HG03520 (cell line): Measurements from ENCODE around the gene GFRAL.
"Not testable (repeated sequence)": the region's sequence is repeated elsewhere in the genome, so short reads cannot be mapped to it uniquely, and the experiment has no call there.

Experiments used
- ATAC-seq: cut with Tn5 transposase; IDR thresholded peaks from one replicate; pipeline ENCODE4 v1.9.1; 2021; ENCODE audit warnings: mild to moderate bottlenecking, moderate library complexity; ENCODE audit not compliant: unreplicated experiment

GFRAL gene

GRCh38 chr6:55327169-55327568 lies at the start of gene GFRAL:
Gene GFRAL (plus strand): TSS chr6:55327469. CDS start chr6:55327555, 86 bp downstream.
- ATAC-seq: no peak

- ATAC-seq: no peak
Observed at GRCh38 chr6:55277646-55278045, 49.6 kb upstream of the GFRAL start.

GRCh38 chr6:55281215-55281614 lies 46.1 kb upstream of the GFRAL start:
- no peak for ATAC-seq

GRCh38 chr6:55282115-55282514 lies 45.2 kb upstream of the GFRAL start:
- ATAC-seq: no peak

GRCh38 chr6:55286824-55287223 lies 40.4 kb upstream of the GFRAL start:
- no peak for ATAC-seq

- no peak for ATAC-seq
Observed at GRCh38 chr6:55290736-55291135, 36.5 kb upstream of the GFRAL start.

GRCh38 chr6:55293116-55293515 lies 34.2 kb upstream of the GFRAL start:
- no peak for ATAC-seq

- ATAC-seq: not testable (repeated sequence)
Observed at GRCh38 chr6:55297214-55297613, 30.1 kb upstream of the GFRAL start.

- ATAC-seq: no peak
Observed at GRCh38 chr6:55299286-55299985, 27.8 kb upstream of the GFRAL start.

GRCh38 chr6:55304747-55305146 lies 22.5 kb upstream of the GFRAL start:
- no peak for ATAC-seq

- ATAC-seq: no peak
Observed at GRCh38 chr6:55319961-55320695, 7.1 kb upstream of the GFRAL start.

- ATAC-seq: no peak
Observed at GRCh38 chr6:55320696-55321086, 6.6 kb upstream of the GFRAL start.

GRCh38 chr6:55377150-55377549 lies 49.9 kb downstream of the GFRAL start:
- ATAC-seq: no peak

GRCh38 chr6:55379471-55379870 lies 52.2 kb downstream of the GFRAL start:
- ATAC-seq: no peak

- no peak for ATAC-seq
Observed at GRCh38 chr6:55379895-55380294, 52.6 kb downstream of the GFRAL start.

GRCh38 chr6:55388211-55388610 lies 60.9 kb downstream of the GFRAL start:
- no peak for ATAC-seq

GRCh38 chr6:55395871-55396270 lies 68.6 kb downstream of the GFRAL start:
- ATAC-seq: no peak

GRCh38 chr6:55397986-55398385 lies 70.7 kb downstream of the GFRAL start:
- ATAC-seq: no peak

GRCh38 chr6:55399351-55399750 lies 72.1 kb downstream of the GFRAL start:
- ATAC-seq: no peak

GRCh38 chr6:55405474-55406235 lies 78.4 kb downstream of the GFRAL start:
- no peak for ATAC-seq

- no peak for ATAC-seq
Observed at GRCh38 chr6:55410674-55411073, 83.4 kb downstream of the GFRAL start.

GRCh38 chr6:55423933-55424332 lies 96.7 kb downstream of the GFRAL start:
- no peak for ATAC-seq
